GM21717 (cell line): ENCODE results near the gene TESPA1.
"Not testable (repeated sequence)": the region's sequence is repeated elsewhere in the genome, so short reads cannot be mapped to it uniquely, and the experiment has no call there.

Experiments
- ATAC-seq: cut with Tn5 transposase; IDR thresholded peaks from one replicate; pipeline ENCODE4 v1.9.1; 2021; ENCODE audit warnings: mild to moderate bottlenecking, moderate library complexity; ENCODE audit not compliant: unreplicated experiment

TESPA1 gene

GRCh38 chr12:54949073-54949711 lies 35.4 kb downstream of the TESPA1 start:
- ATAC-seq, result no peak

DNA sequence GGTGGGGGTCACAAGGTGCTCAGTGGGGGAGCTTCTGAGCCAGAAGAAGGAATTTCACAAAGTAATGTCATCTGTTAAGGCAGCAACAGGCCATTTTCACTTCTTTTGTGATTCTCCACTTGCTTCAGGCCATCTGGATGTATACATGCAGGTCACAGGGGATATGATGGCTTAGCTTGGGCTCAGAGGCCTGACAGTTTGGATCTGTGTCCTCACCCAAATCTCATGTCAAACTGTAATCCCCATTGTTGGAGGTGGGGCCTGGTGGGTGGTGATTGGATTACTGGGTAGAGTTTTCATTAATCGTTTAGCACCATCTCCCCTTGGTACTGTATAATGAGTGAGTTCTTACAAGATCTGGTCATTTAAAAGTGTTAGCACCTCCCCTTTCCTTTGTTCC lies 36.4 kb downstream of the TESPA1 start:
- ATAC-seq, result no peak

GRCh38 chr12:54945082-54945481 lies 39.5 kb downstream of the TESPA1 start:
- no peak for ATAC-seq

GRCh38 chr12:54943292-54943691 lies 41.3 kb downstream of the TESPA1 start:
- not testable (repeated sequence) for ATAC-seq

DNA sequence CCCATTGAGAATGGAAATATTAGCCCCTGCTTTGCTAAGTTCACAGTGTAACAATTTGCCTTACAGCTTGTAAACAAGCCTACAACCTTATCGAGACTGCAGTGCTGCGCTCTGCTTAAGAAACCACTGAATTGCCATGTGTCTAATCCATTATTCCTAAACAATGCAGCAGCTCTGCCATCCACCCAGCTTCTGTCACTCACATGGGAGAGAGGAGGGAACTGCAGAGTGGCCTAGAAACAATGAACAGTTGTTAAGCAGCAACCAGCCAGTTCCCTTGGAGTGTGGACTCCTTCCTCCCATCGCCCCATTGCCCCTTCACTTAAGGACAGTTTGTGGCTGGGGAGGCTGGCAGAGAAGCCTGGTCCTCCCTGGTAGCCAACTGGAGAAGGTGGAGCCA lies 42.9 kb downstream of the TESPA1 start:
- ATAC-seq, result no peak

DNA sequence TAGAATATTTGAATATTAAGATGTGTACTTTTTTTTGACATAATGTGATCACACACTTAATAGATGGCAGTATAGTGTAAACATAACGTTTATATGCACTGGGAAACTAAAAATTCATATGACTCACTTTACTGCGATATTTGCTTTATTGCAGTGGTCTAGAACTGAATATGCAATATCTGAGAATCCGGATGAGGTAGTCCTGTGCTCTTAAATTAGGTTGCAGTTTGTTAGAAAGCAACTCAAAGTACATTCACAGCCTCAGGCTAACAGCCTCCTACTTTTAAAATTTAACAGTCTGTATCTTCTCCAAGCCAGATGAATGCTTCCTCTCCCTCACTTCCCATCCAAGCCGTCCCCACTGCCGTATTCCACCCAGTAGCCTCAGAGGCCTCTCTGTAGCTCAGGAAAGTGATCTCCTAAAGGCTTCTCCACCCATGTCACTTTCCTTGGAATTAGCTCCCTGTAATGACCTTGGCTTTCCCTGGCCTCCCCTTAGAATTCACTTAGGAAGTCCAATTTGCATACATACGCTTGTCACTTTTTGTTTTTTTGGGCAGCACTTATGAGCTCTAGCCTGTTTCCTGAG lies 43.7 kb downstream of the TESPA1 start:
- ATAC-seq, result no peak

DNA sequence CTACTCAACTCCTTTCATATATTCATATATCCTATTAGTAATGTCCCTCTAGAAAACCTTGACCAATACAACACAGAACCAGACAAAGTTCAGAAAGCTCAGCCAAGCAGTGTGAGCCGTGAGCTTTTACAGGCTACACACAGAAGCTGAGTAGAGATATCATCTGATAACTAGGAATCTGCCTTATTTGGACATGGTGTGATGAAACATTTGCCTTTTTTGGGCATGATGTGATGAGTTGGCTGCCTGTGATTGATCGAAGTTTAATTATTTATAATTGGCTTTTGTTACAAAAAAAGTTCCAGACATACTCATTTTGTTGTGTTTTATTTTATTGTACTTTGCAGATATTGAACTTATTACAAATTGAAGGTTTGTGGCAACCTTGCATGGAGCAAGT lies 46.6 kb downstream of the TESPA1 start:
- no peak for ATAC-seq

GRCh38 chr12:54937376-54937775 lies 47.2 kb downstream of the TESPA1 start:
- no peak for ATAC-seq

DNA sequence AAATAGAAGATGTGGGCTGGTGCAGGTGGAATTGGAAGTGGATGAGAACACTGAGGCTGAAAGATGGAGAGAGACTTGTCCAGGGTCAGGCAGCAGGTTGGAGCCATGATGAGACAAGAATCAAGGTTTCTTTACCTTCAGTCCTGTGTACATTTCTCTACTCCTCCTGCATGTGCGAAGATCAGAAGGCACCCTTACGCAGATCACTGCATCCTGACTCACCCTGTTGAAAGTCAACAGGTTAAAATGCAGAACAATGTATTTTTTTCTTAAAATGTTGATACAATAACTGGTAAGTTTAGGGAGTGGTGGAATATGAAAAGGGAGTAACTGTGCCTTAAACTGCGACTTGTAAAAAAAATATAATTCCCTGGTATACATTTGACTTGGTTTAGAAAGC lies 47.8 kb downstream of the TESPA1 start:
- no peak for ATAC-seq

DNA sequence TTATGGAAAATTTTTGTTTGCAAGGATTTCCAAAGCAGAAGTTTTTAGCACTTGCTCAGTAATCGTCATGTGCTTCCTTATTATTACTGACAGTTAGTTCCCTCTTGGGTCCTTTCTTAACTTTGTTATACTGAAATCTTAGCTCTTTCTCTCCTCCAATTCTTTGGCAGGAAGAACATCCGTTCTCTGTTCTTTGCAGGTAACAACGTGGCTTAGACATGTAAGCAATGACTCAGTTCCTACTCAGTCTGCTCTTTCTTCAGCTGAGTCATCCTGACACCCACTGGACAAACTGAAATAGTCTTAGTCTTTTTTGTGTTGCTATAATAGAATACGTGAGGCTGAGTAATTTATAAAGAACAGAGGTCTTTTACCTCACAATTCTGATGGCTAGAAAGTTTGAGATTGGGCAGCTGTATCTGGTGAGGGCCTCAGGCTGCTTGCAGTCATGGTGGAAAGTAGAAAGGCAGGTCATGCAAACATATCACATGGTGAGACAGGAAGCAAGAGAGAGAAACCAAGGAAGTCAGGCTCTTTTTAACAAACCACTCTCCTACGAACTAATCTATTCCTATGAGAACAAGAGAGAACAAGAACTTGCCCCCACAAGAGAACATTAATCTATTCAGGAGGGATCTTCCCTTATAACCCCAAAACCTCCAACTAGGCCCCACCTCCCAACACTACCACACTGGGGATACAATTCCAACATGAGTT lies 49.2 kb downstream of the TESPA1 start:
- peak; percentile 97 for ATAC-seq

GRCh38 chr12:54934419-54934818 lies 50.1 kb downstream of the TESPA1 start:
- no peak for ATAC-seq

DNA sequence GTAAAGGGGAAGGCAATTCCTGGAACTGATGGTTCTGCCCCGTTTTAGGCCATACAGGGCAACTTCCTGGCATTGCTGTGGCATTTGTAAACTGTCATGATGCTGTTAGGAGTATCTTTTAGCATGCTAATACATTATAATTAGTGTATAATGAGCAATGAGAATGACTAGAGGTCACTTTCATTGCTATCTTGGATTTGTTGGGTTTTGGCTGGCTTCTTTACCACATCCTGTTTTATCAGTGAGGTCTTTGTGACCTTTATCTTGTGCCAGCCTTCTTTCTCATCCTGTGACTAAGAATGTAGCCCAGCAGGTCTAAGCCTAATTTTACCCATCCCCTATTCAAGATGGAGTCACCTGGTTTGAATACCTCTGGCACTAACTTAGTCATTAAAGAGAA lies 51.2 kb downstream of the TESPA1 start:
- ATAC-seq, result no peak

- ATAC-seq, result no peak
These were observed 51.9 kb downstream of the TESPA1 start for GRCh38 chr12:54932691-54933090.

DNA sequence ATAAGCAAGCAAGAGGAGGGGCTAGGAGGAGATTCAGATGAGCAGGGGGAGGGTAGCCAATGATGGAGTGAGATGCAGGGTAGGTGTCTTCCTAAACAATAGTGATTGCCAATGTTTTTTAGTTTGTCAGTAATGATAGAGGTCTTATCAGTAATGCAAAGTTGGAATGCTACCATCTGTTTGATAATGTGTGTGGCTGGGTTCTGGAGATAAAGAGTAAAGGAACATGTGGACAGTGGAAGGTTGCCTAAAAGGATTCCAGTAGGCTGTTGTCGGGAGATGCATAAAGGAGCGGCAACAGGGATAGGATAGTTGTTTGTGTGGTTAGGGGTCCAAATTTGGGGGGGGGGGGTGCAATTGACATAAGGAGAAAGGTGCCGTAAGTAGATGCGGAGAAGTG lies 52.5 kb downstream of the TESPA1 start:
- no peak for ATAC-seq

DNA sequence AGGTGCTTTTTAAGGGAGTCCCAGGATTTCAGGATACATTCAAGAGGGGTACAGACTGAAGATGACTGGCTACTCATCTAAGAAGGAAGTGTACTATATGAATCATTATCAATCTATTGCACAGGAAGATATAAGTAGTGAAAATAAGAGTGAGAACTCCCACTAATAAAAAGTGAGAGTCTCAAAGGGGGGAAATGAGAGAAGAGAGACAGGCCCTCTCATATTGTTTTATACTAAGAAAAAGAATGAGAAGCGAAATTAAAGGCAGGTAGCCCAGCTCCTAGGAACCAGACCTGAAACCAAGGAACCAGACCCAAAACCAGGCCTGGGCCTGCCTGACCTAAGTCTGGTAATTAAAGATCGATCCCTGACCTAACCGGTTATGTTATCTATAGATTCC lies 54.6 kb downstream of the TESPA1 start:
- ATAC-seq, result no peak

- ATAC-seq, result no peak
These were observed 58.3 kb downstream of the TESPA1 start for GRCh38 chr12:54926246-54926645.

GRCh38 chr12:54924972-54925707 lies 59.4 kb downstream of the TESPA1 start:
- ATAC-seq, result no peak

GRCh38 chr12:54917001-54917488 lies 67.5 kb downstream of the TESPA1 start:
- no peak for ATAC-seq
